Type B pancreatic cell (in vitro differentiated cells): ENCODE data around the gene NGEF. TPM values are rescaled to one million over a fixed set of nuclear protein-coding genes. Genes with fewer than 3 reads are reported as not detected.

ENCODE experiments used
- DNase-seq: peaks from one replicate; pipeline ENCODE4 v3.0.0; 2021; ENCODE audit warnings: mixed read lengths; ENCODE audit not compliant: unreplicated experiment; ENCODE audit errors: extremely low spot score
- H3K27ac Mint-ChIP-seq: 2 replicates; pipeline ENCODE4 v1.8.0; 2021; ENCODE audit warnings: mild to moderate bottlenecking, mixed read lengths
- H3K27me3 Mint-ChIP-seq: 2 replicates; pipeline ENCODE4 v1.8.0; 2021; ENCODE audit warnings: mixed read lengths
- H3K36me3 Mint-ChIP-seq: 2 replicates; pipeline ENCODE4 v1.8.0; 2021; ENCODE audit warnings: mixed read lengths
- H3K4me1 Mint-ChIP-seq: one replicate; pipeline ENCODE4 v1.8.0; 2021; ENCODE audit warnings: mixed read lengths; ENCODE audit not compliant: unreplicated experiment
- H3K4me3 Mint-ChIP-seq: 2 replicates; pipeline ENCODE4 v1.8.0; 2021; ENCODE audit warnings: mild to moderate bottlenecking, mixed read lengths
- H3K9me3 Mint-ChIP-seq: 2 replicates; pipeline ENCODE4 v1.8.0; 2021; ENCODE audit warnings: mixed read lengths
- CTCF ChIP-seq: fragments of 200-600 bp; sonication (generic); conservative IDR thresholded peaks from 2 replicates; pipeline ENCODE4 v1.5.0; 2021; ENCODE audit warnings: antibody characterized with exemption, mild to moderate bottlenecking
- total RNA-seq: library from RNA; stranded (reverse); gene quantifications from 2 replicates; pipeline ENCODE4 v1.2.1, GENCODE V29; 2021; ENCODE audit warnings: low replicate concordance

Gene NGEF
- total RNA-seq, 1 donor from 2014 or later: 20.7 TPM

GRCh38 chr2:232874677-232875223 is 138.3 kb downstream of the NGEF start:
- peak overlapping the region; percentile 65 for H3K27ac Mint-ChIP-seq
- H3K36me3 Mint-ChIP-seq: no peaks in the 10 kb centered on the region
- H3K4me1 Mint-ChIP-seq: peaks cover 4% of the 10 kb centered on the region
- H3K27me3 Mint-ChIP-seq: peaks cover 15% of the 10 kb centered on the region
- no peak for DNase-seq
- H3K4me3 Mint-ChIP-seq: peak overlapping the region; percentile 82
- no peaks in the 10 kb centered on the region for H3K9me3 Mint-ChIP-seq
- TF ChIP-seq CTCF: no peak

- TF ChIP-seq CTCF: no peak
- H3K4me1 Mint-ChIP-seq: peaks cover 4% of the 10 kb centered on the region
- H3K9me3 Mint-ChIP-seq: no peaks in the 10 kb centered on the region
- H3K36me3 Mint-ChIP-seq: no peaks in the 10 kb centered on the region
- H3K27ac Mint-ChIP-seq: peak overlapping the region; percentile 65
- peaks cover 15% of the 10 kb centered on the region for H3K27me3 Mint-ChIP-seq
- DNase-seq: no peak
- peak overlapping the region; percentile 61 for H3K4me3 Mint-ChIP-seq
Measured at GRCh38 chr2:232873909-232874641, 139.0 kb downstream of the NGEF start.

GRCh38 chr2:232873292-232873908 is 139.7 kb downstream of the NGEF start:
- Mint-ChIP-seq H3K4me1 (peaks cover 4% of the 10 kb centered on the region), H3K27me3 (peaks cover 15% of the 10 kb centered on the region), H3K36me3 (no peaks in the 10 kb centered on the region), H3K27ac (no peak overlapping the region), H3K9me3 (no peaks in the 10 kb centered on the region), H3K4me3 (no peak overlapping the region)
- no peak for TF ChIP-seq CTCF
- no peak for DNase-seq

- H3K9me3 Mint-ChIP-seq: no peaks in the 10 kb centered on the region
- peak overlapping the region; percentile 41 for H3K27ac Mint-ChIP-seq
- peaks cover 4% of the 10 kb centered on the region for H3K4me1 Mint-ChIP-seq
- no peak for TF ChIP-seq CTCF
- no peak overlapping the region for H3K4me3 Mint-ChIP-seq
- DNase-seq: no peak
- H3K27me3 Mint-ChIP-seq: peaks cover 13% of the 10 kb centered on the region
- no peaks in the 10 kb centered on the region for H3K36me3 Mint-ChIP-seq
Measured at GRCh38 chr2:232872826-232873225, 140.2 kb downstream of the NGEF start.

- peak overlapping the region; percentile 41 for H3K27ac Mint-ChIP-seq
- peak; percentile 65 for DNase-seq
- peaks cover 9% of the 10 kb centered on the region for H3K27me3 Mint-ChIP-seq
- H3K36me3 Mint-ChIP-seq: no peaks in the 10 kb centered on the region
- peaks cover 4% of the 10 kb centered on the region for H3K4me1 Mint-ChIP-seq
- no peaks in the 10 kb centered on the region for H3K9me3 Mint-ChIP-seq
- no peak overlapping the region for H3K4me3 Mint-ChIP-seq
- no peak for TF ChIP-seq CTCF
Measured at GRCh38 chr2:232871835-232872736, 141.0 kb downstream of the NGEF start.
